ENCODE measurements around the gene ZNRD2.

ZNRD2 gene

DNA sequence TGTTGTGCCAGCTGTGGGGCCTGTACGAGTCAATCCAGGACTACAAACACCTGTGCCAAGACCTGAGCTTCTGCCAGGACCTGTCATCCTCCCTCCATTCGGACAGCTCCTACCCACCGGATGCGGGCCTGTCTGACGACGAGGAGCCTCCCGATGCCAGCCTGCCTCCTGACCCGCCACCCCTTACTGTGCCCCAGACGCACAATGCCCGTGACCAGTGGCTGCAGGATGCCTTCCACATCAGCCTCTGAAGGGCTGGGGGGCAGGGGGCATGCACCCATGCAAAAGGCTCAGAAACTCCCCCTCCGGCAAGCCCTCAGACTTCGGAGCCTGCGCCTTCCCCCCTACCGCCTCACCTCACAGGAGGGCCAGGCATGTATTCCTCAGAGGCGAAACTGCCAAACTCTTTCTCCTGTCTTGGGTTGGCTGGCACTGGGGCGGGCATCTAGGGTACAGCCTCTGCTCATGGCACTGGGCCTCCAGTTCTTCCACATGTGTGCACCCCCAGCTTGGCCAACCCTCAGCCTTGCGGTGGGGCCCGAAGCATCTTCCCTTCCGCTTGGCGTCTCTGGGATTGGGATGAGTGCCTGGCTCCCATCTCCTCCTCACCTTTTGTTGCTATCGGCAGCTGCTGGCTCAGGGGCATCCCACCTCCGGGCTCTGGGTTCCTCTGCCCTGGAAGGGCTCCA, 3.3 kb downstream of the ZNRD2 start:
- DNase-seq (ENCODE audit: low read depth, low spot score), result no peak

DNA sequence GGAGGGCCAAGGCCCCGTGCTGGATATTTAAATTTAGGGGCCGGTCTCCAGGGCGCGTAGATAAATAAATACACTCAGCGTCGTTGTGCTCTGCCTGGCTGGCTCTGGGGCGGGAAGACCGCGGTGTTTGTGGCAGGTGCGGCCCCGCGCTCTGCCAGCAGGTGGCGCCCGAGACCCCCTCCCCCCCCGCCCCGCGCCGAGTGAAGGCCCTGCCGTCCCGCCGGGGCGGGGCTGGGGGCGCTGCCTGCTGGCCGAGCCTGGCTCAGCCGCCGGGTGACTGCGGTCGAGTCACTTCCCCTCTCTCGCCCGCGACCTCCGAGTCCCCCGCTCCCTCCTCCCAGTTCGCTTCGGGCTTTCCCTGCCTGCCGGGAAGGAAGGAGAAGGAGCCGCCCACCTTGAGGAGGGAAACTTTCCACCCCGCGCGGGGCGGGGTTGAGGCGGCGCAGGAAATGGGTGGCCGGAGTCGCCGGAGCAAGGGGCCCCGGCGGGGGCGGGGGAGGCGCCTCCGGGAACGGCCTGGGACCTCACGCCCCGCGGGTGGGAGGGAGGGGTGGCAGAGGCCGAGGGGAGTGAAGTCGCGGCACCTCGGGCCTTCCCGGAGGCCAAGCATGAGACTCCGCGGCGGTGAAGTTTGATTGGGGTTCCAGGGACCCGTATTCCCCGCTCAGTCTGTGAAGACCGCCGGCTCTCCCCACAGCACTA, 4.0 kb downstream of the ZNRD2 start:
- peak; percentile 83 for DNase-seq (ENCODE audit: low read depth, low spot score)

- no peak for DNase-seq (ENCODE audit: low read depth, low spot score)
Observed at GRCh38 chr11:65574811-65575567, 4.7 kb downstream of the ZNRD2 start.

DNA sequence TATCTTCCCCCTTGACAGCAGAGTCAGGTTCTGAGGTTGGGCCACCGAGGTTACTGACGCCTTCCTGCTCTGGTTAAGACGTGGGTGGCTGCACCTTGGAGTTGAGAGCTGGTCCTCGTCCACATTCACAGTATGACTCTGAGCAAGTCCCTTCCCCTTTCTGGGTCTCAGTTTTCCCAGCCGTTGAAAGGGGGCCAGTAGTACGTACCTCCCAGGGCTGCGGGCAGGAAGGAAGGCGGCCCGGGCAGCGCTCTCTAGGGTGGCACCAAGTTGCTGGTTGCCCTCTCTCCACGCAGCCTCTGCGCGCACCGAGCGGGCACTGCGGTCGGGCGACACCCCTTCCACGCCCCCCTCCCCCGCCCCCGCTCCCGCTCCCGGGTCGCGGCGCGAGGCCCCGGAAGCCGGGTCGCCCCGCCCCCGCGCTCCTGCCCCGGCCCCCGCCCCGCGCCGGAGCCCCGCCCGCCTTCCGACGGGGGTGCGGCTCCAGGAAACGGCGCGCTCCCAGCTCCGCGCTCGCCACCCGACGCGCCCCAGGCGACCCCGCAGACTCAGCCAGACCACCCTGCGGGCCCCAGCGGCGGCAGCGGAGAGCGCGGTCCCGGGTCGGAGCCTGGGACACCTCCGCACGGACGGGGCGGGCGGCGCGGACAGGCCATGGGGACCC, 5.4 kb downstream of the ZNRD2 start, which contains the start of gene EHBP1L1:
TSS of gene EHBP1L1 (plus strand) at position 486 of the 664 bp plus-strand sequence. CDS start 250 bp downstream, outside the sequence.
- DNase-seq (ENCODE audit: low read depth, low spot score), result no peak

- no peak for DNase-seq (ENCODE audit: low read depth, low spot score)
Observed at GRCh38 chr11:65576232-65576866, 6.1 kb downstream of the ZNRD2 start.

DNA sequence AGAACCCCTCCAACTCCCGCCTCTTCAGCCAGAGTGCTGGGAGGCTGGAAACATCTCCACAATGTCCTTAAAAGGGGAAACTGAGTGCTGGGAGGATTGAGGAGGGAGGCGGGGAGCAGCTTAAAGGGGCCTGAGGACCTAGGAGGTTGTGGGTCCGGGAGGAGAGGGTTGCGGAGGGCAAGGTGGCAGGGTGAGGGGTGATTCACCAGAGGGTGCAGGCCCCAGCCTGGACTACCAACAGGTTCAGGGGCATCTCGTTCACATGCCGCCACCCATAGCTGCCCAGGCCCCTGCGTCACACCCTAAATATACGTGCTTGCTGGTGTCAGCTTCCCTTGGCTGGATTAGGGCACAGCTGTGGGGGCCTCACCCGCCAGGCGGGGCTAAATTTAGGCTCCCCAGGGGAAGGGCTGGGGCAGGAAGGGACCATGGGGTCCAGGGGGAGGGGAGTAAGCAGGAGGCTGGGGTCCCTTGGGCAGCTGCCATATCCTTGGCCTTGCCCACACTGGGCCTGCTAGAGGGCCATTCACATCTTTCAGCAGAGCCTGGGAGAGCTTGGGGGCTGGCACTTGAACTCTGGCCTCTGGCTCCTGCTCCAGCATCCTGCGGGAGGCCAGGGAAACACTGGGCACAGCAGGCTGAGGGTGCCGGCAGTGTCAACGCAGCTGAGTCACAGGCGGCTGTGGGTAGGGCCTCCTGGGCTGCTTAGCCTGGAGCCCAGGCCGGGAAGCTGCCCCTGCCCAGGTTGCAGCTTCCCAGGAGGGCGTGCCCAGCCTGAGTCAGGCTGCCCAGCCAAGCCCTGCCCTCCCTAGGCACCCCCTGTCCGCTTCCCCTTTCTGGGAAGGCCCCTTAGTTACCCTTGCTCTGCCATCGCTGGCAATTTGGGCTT, 6.8 kb downstream of the ZNRD2 start:
- DNase-seq (ENCODE audit: low read depth, low spot score), result no peak

- no peak for DNase-seq (ENCODE audit: low read depth, low spot score)
Observed at GRCh38 chr11:65577756-65578109, 7.5 kb downstream of the ZNRD2 start.

DNA sequence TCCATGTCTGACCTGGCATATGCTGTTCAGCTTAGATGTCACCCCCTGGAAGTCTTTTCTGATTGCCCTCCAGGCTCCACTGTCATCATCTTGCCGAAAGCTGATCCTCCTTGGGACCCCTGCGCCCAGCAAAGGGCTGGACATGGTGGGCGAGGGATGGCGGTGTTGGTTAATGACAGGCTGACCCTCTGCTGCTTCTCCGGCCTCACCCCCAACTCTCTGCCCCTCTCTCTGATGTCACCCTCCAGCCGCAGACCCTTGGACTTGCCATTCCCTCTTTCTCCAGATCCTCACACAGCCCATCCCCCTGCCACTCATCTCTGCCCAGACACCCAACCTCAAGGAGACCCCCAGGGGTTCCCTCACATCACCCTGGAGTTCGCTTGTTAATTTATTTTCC, 7.9 kb downstream of the ZNRD2 start:
- DNase-seq (ENCODE audit: low read depth, low spot score), result no peak

DNA sequence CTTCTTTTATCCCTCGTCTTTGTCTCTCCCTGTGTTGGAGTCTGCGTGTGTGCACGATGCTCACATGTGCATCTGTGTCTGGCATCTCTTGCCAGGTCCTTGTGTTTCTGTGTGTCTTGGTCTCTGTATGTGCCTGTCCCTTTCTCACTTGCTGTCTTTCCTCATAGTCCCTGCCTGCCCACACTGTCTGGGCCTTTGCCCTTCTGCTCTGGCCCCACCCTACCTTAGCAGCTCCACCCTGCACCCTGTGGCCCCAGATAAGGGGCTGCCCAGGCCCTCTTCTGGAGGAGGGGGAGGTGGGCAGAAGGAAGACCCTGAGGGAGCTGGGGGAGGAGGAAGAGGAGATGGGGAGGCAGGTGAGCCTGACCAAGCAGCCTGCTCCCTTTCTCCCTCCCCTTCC, 8.4 kb downstream of the ZNRD2 start:
- DNase-seq (ENCODE audit: low read depth, low spot score), result no peak

- DNase-seq (ENCODE audit: low read depth, low spot score), result no peak
Observed at GRCh38 chr11:65579291-65579690, 9.0 kb downstream of the ZNRD2 start.

DNA sequence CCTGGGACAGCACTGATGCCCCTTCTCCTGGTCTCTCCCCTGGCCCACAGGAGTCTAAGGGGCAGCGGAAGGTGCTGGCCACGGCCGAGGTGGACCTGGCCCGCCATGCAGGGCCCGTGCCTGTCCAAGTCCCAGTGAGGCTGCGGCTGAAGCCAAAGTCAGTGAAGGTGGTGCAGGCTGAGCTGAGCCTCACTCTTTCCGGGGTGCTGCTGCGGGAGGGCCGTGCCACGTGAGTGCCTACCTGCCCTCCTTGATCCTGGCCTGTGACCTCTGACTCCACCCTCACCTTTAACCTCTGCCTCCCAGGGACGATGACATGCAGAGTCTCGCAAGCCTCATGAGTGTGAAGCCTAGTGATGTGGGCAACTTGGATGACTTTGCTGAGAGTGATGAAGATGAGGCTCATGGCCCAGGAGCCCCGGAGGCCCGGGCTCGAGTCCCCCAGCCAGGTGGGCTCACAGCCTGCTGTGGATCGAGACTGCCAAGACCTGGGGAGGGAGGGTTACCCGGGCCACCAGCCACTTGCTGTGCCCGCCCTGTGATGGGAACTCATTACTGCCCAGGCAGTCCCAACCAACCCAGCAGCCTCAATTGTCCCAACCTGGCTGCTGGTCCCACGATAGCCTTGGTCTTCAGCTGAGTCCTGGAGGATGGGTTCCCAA, 9.9 kb downstream of the ZNRD2 start:
- DNase-seq (ENCODE audit: low read depth, low spot score), result no peak

DNA sequence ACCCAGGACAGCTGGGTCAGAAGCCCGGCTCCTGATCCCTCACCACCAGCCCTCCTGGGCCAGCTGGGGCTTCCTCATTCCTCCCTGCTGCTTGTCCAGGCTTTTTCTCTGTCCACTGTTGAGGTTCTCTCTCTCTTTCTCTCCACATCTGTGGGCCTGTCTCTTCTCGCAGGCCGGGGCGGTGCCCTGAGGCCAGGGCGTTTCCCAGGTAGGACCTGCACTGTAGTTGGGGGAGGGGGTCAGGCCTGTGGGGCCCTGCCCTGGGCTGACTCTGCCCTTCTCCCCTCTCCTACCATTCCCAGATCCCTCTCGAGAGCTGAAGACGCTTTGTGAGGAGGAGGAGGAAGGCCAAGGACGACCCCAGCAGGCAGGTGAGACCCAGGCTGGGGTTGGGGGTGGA, 10.5 kb downstream of the ZNRD2 start:
- no peak for DNase-seq (ENCODE audit: low read depth, low spot score)

GRCh38 chr11:65581928-65582327, 11.7 kb downstream of the ZNRD2 start:
- DNase-seq (ENCODE audit: low read depth, low spot score), result no peak

- DNase-seq (ENCODE audit: low read depth, low spot score), result no peak
Observed at GRCh38 chr11:65583589-65583988, 13.3 kb downstream of the ZNRD2 start.

- DNase-seq (ENCODE audit: low read depth, low spot score), result no peak
Observed at GRCh38 chr11:65584106-65584505, 13.8 kb downstream of the ZNRD2 start.

- DNase-seq (ENCODE audit: low read depth, low spot score), result no peak
Observed at GRCh38 chr11:65584723-65585171, 14.5 kb downstream of the ZNRD2 start.

DNA sequence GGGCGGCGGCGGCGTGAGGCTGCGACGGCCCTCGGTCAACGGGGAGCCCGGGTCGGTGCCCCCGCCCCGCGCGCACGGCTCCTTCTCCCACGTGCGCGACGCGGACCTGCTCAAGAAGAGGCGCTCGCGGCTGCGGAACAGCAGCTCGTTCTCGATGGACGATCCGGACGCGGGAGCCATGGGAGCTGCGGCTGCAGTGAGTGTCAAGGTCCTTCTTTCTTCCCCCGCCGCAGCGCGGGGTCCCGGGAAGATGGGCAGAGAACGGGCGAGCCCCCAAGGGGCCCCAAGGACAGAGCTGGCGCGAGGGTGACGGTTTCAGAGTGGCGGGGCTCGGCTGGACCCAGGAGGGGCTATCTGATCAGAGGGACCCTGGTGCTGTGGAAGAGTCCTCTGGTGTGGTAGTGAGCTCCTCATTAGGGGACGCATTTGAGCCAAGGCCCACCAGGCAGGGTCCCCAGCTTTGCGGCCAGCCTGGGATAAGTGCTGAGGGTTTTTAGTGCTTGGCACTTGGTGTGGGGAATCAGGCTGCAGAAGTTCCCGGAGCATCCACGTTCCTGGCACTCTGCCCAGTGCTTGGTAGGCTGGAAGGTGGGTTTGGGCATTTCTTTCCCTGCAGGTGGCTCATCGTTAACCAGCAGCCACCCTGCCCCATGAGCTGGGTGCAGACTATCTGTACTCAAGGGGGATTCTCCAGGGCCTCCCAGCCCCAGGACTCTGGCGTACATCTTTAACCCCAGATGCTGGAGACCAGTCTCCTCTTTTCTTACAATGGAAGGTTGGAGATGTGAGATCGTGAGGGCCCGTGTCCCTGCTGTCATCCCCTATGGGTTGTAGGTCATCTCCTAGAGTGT, 15.3 kb downstream of the ZNRD2 start:
- DNase-seq (ENCODE audit: low read depth, low spot score), result no peak

- no peak for DNase-seq (ENCODE audit: low read depth, low spot score)
Observed at GRCh38 chr11:65586247-65586630, 16.0 kb downstream of the ZNRD2 start.

DNA sequence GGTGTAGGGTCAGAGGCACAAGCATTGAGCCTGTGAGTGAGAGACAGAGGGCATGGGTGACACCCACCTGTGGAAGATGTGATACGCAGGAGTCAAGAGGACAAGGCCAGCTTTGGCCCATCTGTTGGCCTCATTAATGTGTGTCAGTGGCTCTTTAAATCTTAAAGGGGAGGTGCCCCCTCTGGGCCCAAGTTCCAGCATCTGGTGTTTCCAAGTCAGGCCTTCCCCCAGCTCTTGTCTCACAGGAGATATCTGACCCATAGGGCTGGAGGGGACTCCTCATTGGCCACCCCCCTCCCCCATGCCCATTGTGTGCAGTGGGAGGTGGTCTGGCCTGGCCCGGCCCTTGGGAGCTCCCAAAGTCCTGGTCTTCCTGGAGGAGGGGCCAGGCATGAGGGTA, 16.4 kb downstream of the ZNRD2 start:
- no peak for DNase-seq (ENCODE audit: low read depth, low spot score)
